Liver (tissue), 9 donors: ENCODE measurements around the gene ACTR8. TPM values are rescaled to one million over a fixed set of nuclear protein-coding genes. Genes with fewer than 3 reads are reported as not detected.

Experiments
- DNase-seq: peaks from one replicate; pipeline ENCODE4 v3.0.0-alpha.2; 2017; ENCODE audit warnings: low spot score
- H3K27ac ChIP-seq, 2 donors: one replicate each; pipeline ENCODE4 v1.7.0; 2013; ENCODE audit warnings: inconsistent platforms in 2 of 2, low read length in 2 of 2, control low read depth in 1 of 2, low read depth in 1 of 2, mild to moderate bottlenecking in 1 of 2
- H3K27me3 ChIP-seq, 4 donors: one replicate each; pipeline versions ENCODE4 v1.6.1 to v1.7.0; 2013; ENCODE audit warnings: low read length in 3 of 4, inconsistent platforms in 1 of 4, mild to moderate bottlenecking in 1 of 4, moderate library complexity in 1 of 4; ENCODE audit not compliant: control insufficient read depth in 4 of 4, insufficient read depth in 4 of 4
- H3K36me3 ChIP-seq, 4 donors: one replicate each; pipeline versions ENCODE4 v1.6.1 to v1.7.0; 2013; ENCODE audit warnings: low read length in 3 of 4, mild to moderate bottlenecking in 3 of 4, low read depth in 1 of 4, moderate library complexity in 1 of 4; ENCODE audit not compliant: control insufficient read depth in 4 of 4, insufficient read depth in 3 of 4
- H3K4me1 ChIP-seq, 4 donors: one replicate each; pipeline versions ENCODE4 v1.6.1 to v1.7.0; 2013; ENCODE audit warnings: low read length in 3 of 4, mild to moderate bottlenecking in 3 of 4, moderate library complexity in 1 of 4; ENCODE audit not compliant: control insufficient read depth in 4 of 4, insufficient read depth in 4 of 4
- H3K4me3 ChIP-seq, 3 donors: one replicate each; pipeline versions ENCODE4 v1.6.1 to v1.7.0; 2013; ENCODE audit warnings: low read length in 3 of 3, control low read depth in 1 of 3, low read depth in 1 of 3, mild to moderate bottlenecking in 1 of 3
- H3K9ac ChIP-seq, 2 donors: one replicate each; pipeline ENCODE4 v1.7.0; 2013; ENCODE audit warnings: low read length in 2 of 2, mild to moderate bottlenecking in 2 of 2, moderate library complexity in 2 of 2, control low read depth in 1 of 2, low read depth in 1 of 2
- H3K9me3 ChIP-seq, 4 donors: one replicate each; pipeline versions ENCODE4 v1.6.1 to v1.7.0; 2013; ENCODE audit warnings: low read length in 3 of 4; ENCODE audit not compliant: control insufficient read depth in 4 of 4
- EGR1 ChIP-seq, 2 donors: IDR thresholded peaks; 2 replicates each; pipeline ENCODE4 v1.6.1; 2016 to 2018; ENCODE audit warnings: antibody characterized with exemption in 2 of 2, low read depth in 2 of 2
- FOXA1 ChIP-seq: IDR thresholded peaks from 2 replicates; pipeline ENCODE4 v1.6.1; 2016; ENCODE audit warnings: antibody characterized with exemption
- FOXA2 ChIP-seq: IDR thresholded peaks from 2 replicates; pipeline ENCODE4 v1.6.1; 2016; ENCODE audit warnings: antibody characterized with exemption
- GABPA ChIP-seq, 2 donors: IDR thresholded peaks in 1 of 2; conservative IDR thresholded peaks in 1 of 2; 2 replicates each; pipeline ENCODE4 v1.6.1; 2016; ENCODE audit warnings: antibody characterized with exemption in 2 of 2, mild to moderate bottlenecking in 1 of 2, moderate library complexity in 1 of 2
- HNF4A ChIP-seq, 2 donors: conservative IDR thresholded peaks; 2 replicates each; pipeline ENCODE4 v1.6.1; 2016; ENCODE audit warnings: antibody characterized with exemption in 2 of 2, mild to moderate bottlenecking in 2 of 2
- HNF4G ChIP-seq: IDR thresholded peaks from 2 replicates; pipeline ENCODE4 v1.6.1; 2016; ENCODE audit warnings: antibody characterized with exemption
- JUND ChIP-seq, 2 donors: IDR thresholded peaks; 2 replicates each; pipeline ENCODE4 v1.6.1; 2016; ENCODE audit warnings: antibody characterized with exemption in 2 of 2
- NR2F2 ChIP-seq: IDR thresholded peaks from 2 replicates; pipeline ENCODE4 v1.6.1; 2016; ENCODE audit warnings: antibody characterized with exemption
- REST ChIP-seq: IDR thresholded peaks from 2 replicates; pipeline ENCODE4 v1.6.1; 2016; ENCODE audit warnings: antibody characterized with exemption, mild to moderate bottlenecking
- RXRA ChIP-seq, 2 donors: IDR thresholded peaks; 2 replicates each; pipeline ENCODE4 v1.6.1; 2017 to 2018; ENCODE audit warnings: antibody characterized with exemption in 2 of 2, mild to moderate bottlenecking in 1 of 2
- SP1 ChIP-seq: IDR thresholded peaks from 2 replicates; pipeline ENCODE4 v1.6.1; 2018; ENCODE audit warnings: antibody characterized with exemption, mild to moderate bottlenecking
- TAF1 ChIP-seq: conservative IDR thresholded peaks from 2 replicates; pipeline ENCODE4 v1.6.1; 2016; ENCODE audit warnings: antibody characterized with exemption, mild to moderate bottlenecking
- YY1 ChIP-seq: IDR thresholded peaks from 2 replicates; pipeline ENCODE4 v1.6.1; 2016; ENCODE audit warnings: antibody characterized with exemption, mild to moderate bottlenecking
- ZBTB33 ChIP-seq: IDR thresholded peaks from 2 replicates; pipeline ENCODE4 v1.6.1; 2016; ENCODE audit warnings: antibody characterized with exemption
- WGBS: extraction: QIAGEN DNeasy Blood & Tissue Kit; methylation state at CpG from one replicate; pipeline ENCODE4 v1.1.7; 2013; 5-methylcytosine and 5-hydroxymethylcytosine counted together
- polyA plus RNA-seq, 2 donors: library from polyadenylated mRNA; stranded (reverse) in 1 of 2; unstranded in 1 of 2; fragments of 200-250 nt in 1 of 2; fragments of >200 nt in 1 of 2; fragmentation: Nextera tagmentation in 1 of 2; extraction: Ambion mirVana in 1 of 2; gene quantifications; one replicate each; pipeline versions ENCODE4 v1.2.1 to v1.2.3, GENCODE V29; 2013 to 2015
- total RNA-seq, 2 donors: library from RNA; depleted of rRNA; stranded (reverse); fragments of >200 nt; gene quantifications; one replicate each; pipeline ENCODE4 v1.2.3, GENCODE V29; 2014
- TF ChIP-seq, protein P1 (sequence below): IDR thresholded peaks from 2 replicates; pipeline ENCODE4 v1.6.1; 2016; ENCODE audit warnings: antibody characterized with exemption
- TF ChIP-seq, protein P2 (sequence below): fragments of 150-350 bp; IDR thresholded peaks from 2 replicates; pipeline ENCODE4 v1.5.1; 2017; ENCODE audit warnings: improper control_type of control experiment, low read depth, low read length; ENCODE audit not compliant: missing input control
- donor health status: healthy.
- donor health status: healthy.
- donor health status: healthy.
- donor health status: healthy.
- donor health status: healthy.

Gene ACTR8
- total and polyA plus RNA-seq, 4 donors, result 3.2 to 16.7 (median 7.7) TPM

DNA sequence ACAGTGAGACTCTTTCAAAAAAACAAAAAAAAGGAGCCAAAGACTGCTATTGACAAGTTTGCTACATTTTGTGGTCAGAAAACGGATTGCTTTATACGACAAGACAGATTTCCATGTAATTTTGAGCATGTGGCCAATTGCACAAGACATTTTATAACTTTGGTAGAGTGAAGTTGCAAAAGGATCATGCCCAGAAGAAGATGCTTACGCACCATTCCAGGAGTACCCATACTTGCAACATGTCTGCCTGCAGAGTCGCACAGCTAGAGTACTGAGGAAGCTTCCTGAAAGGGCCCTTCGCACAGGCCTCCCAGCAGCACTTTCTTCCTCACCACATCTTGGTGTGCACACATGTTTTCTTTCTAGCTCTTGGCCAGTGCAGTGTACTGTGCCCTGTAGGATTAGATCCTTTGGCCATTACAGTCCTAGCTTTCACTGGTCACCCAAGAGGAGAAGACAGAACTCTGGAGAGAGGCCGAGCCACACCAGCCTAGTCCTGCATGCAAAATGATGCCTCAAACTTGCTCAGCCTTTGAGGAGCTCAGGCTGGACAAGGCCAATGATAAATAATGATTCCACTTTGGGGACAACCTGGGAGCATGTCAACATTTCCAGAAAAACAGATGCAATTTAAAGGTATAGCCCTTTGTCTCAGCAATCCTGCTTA is 47.4 kb downstream of the ACTR8 start (continued):
- no peak for TF ChIP-seq ZBTB33
- TF ChIP-seq FOXA1, result no peak
- TF ChIP-seq EGR1 (IDR thresholded peaks at IDR 0.05; ENCODE audit: low read depth in 2 of 2), result no peak
- TF ChIP-seq HNF4A (conservative IDR thresholded peaks at IDR 0.05), result no peak
- TF ChIP-seq GABPA (IDR thresholded peaks at IDR 0.05 in 1 of 2, conservative IDR thresholded peaks at IDR 0.05 in 1 of 2), result no peak
- TF ChIP-seq SP1, result no peak

GRCh38 chr3:53833700-53834099 is 48.3 kb downstream of the ACTR8 start:
- no peaks in the 10 kb centered on the region for H3K9me3 ChIP-seq
- peaks cover 4 to 26% (median 8%) of the 10 kb centered on the region in 4 donors for H3K36me3 ChIP-seq
- no peak for DNase-seq
- 86% methylated on average over 5 of the region's 5 CpGs for WGBS
- no peak overlapping the region for H3K9ac ChIP-seq
- H3K4me3 ChIP-seq, result no peak overlapping the region
- peaks cover 0 to 21% (median 2%) of the 10 kb centered on the region in 4 donors for H3K4me1 ChIP-seq
- no peaks in the 10 kb centered on the region for H3K27me3 ChIP-seq
- TF ChIP-seq, protein P1, sequence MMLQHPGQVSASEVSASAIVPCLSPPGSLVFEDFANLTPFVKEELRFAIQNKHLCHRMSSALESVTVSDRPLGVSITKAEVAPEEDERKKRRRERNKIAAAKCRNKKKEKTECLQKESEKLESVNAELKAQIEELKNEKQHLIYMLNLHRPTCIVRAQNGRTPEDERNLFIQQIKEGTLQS, result no peak
- no peak for TF ChIP-seq ZBTB33
- TF ChIP-seq RXRA (IDR thresholded peaks at IDR 0.05), result no peak
- no peak for TF ChIP-seq EGR1 (IDR thresholded peaks at IDR 0.05; ENCODE audit: low read depth in 2 of 2)
- TF ChIP-seq NR2F2, result no peak
- no peak for TF ChIP-seq FOXA1
- TF ChIP-seq HNF4G, result no peak
- TF ChIP-seq HNF4A (conservative IDR thresholded peaks at IDR 0.05), result no peak
- no peak for TF ChIP-seq FOXA2
- no peak for TF ChIP-seq JUND (IDR thresholded peaks at IDR 0.05)
- TF ChIP-seq REST, result no peak
- no peak for TF ChIP-seq YY1
- no peak for TF ChIP-seq TAF1
- TF ChIP-seq GABPA (IDR thresholded peaks at IDR 0.05 in 1 of 2, conservative IDR thresholded peaks at IDR 0.05 in 1 of 2), result no peak
- TF ChIP-seq, protein P2, sequence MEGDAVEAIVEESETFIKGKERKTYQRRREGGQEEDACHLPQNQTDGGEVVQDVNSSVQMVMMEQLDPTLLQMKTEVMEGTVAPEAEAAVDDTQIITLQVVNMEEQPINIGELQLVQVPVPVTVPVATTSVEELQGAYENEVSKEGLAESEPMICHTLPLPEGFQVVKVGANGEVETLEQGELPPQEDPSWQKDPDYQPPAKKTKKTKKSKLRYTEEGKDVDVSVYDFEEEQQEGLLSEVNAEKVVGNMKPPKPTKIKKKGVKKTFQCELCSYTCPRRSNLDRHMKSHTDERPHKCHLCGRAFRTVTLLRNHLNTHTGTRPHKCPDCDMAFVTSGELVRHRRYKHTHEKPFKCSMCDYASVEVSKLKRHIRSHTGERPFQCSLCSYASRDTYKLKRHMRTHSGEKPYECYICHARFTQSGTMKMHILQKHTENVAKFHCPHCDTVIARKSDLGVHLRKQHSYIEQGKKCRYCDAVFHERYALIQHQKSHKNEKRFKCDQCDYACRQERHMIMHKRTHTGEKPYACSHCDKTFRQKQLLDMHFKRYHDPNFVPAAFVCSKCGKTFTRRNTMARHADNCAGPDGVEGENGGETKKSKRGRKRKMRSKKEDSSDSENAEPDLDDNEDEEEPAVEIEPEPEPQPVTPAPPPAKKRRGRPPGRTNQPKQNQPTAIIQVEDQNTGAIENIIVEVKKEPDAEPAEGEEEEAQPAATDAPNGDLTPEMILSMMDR, result no peak
- TF ChIP-seq SP1, result no peak
- H3K27ac ChIP-seq, result no peak overlapping the region
